DND-41 (cell line): Measurements from ENCODE around the gene RBBP6.

Experiments
- ATAC-seq: fragments of 200-7000 bp; cut with Tn5 transposase; 3 replicates; pipeline ENCODE4 v1.9.1; 2021; ENCODE audit warnings: low read depth; ENCODE audit not compliant: insufficient read depth
- DNase-seq: peaks from one replicate; pipeline ENCODE4 v3.0.0-alpha.2; 2020
- H2AFZ ChIP-seq: 2 replicates; pipeline ENCODE4 v1.6.0; 2012; ENCODE audit warnings: low read depth, low read length
- H3K27ac ChIP-seq: 2 replicates; pipeline ENCODE4 v1.5.1; 2012; ENCODE audit warnings: low read length, inconsistent platforms
- H3K27me3 ChIP-seq: fragments of 200-600 bp; sonication (generic); 2 replicates; pipeline ENCODE4 v1.6.0; 2012; ENCODE audit warnings: low read length, mild to moderate bottlenecking, inconsistent platforms; ENCODE audit not compliant: insufficient read depth, poor library complexity
- H3K36me3 ChIP-seq: 2 replicates; pipeline ENCODE4 v1.5.1; 2012; ENCODE audit warnings: low read length, inconsistent platforms; ENCODE audit not compliant: insufficient read depth
- H3K4me1 ChIP-seq: 2 replicates; pipeline ENCODE4 v1.5.1; 2012; ENCODE audit warnings: mild to moderate bottlenecking, low read length; ENCODE audit not compliant: insufficient read depth
- H3K4me2 ChIP-seq: 2 replicates; pipeline ENCODE4 v1.6.0; 2012; ENCODE audit warnings: mild to moderate bottlenecking, moderate library complexity, low read length, inconsistent platforms; ENCODE audit not compliant: insufficient read depth
- H3K4me3 ChIP-seq, 2 experiments: fragments of 200-600 bp in 1 of 2; shearing (Covaris generic) in 1 of 2; 2 replicates each; pipeline ENCODE4 v1.5.1; 2012 to 2016; ENCODE audit warnings: inconsistent platforms in 2 of 2, low read length in 2 of 2, mild to moderate bottlenecking in 2 of 2, low read depth in 1 of 2, moderate library complexity in 1 of 2
- H3K79me2 ChIP-seq: 2 replicates; pipeline ENCODE4 v1.6.0; 2012; ENCODE audit warnings: low read length, inconsistent platforms; ENCODE audit not compliant: insufficient read depth
- H3K9ac ChIP-seq: 2 replicates; pipeline ENCODE4 v1.6.0; 2012; ENCODE audit warnings: low read depth, mild to moderate bottlenecking, inconsistent platforms, low read length, moderate library complexity
- H3K9me3 ChIP-seq: 2 replicates; pipeline ENCODE4 v1.5.1; 2012; ENCODE audit warnings: low read length, moderate library complexity, mild to moderate bottlenecking, inconsistent platforms; ENCODE audit not compliant: insufficient read depth, severe bottlenecking
- H4K20me1 ChIP-seq: 2 replicates; pipeline ENCODE4 v1.6.0; 2012; ENCODE audit warnings: low read length; ENCODE audit not compliant: insufficient read depth
- EZH2 ChIP-seq: IDR thresholded peaks from 3 replicates; pipeline ENCODE4 v1.6.1; 2012; ENCODE audit warnings: borderline replicate concordance, low read depth, mild to moderate bottlenecking, moderate library complexity, low read length, inconsistent platforms; ENCODE audit not compliant: severe bottlenecking
- TF ChIP-seq, protein P1 (sequence below): IDR thresholded peaks from 2 replicates; pipeline ENCODE4 v1.5.1; 2012; ENCODE audit warnings: borderline replicate concordance, low read length, moderate library complexity, mild to moderate bottlenecking; ENCODE audit not compliant: poor library complexity, severe bottlenecking; ENCODE audit errors: extremely low read depth

The RBBP6 gene

GRCh38 chr16:24504472-24505345 lies 34.7 kb upstream of the RBBP6 start:
- Histone ChIP-seq H3K9ac (no peak overlapping the region), H3K36me3 (no peaks in the 10 kb centered on the region), H3K27ac (no peak overlapping the region), H3K79me2 (no peaks in the 10 kb centered on the region), H3K9me3 (no peaks in the 10 kb centered on the region), H3K4me2 (no peak overlapping the region), H3K27me3 (no peaks in the 10 kb centered on the region), H3K4me1 (no peaks in the 10 kb centered on the region), H2AFZ (no peak overlapping the region), H3K4me3 (no peak overlapping the region), H4K20me1 (no peaks in the 10 kb centered on the region)
- TF ChIP-seq, protein P1, sequence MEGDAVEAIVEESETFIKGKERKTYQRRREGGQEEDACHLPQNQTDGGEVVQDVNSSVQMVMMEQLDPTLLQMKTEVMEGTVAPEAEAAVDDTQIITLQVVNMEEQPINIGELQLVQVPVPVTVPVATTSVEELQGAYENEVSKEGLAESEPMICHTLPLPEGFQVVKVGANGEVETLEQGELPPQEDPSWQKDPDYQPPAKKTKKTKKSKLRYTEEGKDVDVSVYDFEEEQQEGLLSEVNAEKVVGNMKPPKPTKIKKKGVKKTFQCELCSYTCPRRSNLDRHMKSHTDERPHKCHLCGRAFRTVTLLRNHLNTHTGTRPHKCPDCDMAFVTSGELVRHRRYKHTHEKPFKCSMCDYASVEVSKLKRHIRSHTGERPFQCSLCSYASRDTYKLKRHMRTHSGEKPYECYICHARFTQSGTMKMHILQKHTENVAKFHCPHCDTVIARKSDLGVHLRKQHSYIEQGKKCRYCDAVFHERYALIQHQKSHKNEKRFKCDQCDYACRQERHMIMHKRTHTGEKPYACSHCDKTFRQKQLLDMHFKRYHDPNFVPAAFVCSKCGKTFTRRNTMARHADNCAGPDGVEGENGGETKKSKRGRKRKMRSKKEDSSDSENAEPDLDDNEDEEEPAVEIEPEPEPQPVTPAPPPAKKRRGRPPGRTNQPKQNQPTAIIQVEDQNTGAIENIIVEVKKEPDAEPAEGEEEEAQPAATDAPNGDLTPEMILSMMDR: peak; percentile 85
- no peak for TF ChIP-seq EZH2
- ATAC-seq (peak; percentile 95), DNase-seq (peak; percentile 62)

DNA sequence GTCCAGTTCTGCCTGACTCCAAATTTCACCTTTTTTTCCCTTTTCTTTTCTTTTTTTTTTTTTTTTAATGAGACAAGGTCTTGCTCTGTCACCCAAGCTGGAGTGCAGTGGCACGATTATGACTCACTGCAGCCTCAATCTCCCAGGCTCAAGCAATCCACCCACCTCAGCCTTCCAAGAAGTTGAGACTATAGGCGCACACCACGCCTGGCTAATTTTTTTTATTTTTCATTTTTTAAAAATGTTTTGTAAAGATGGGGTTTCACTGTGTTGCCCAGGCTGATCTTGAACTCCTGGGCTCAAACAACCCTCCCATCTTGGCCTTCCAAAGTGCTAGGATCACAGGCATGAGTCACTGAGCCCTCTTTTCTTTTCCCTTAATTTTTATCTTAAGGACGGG lies 33.4 kb upstream of the RBBP6 start:
- no peak overlapping the region for H3K27ac ChIP-seq
- H3K4me2 ChIP-seq: no peak overlapping the region
- no peak for TF ChIP-seq EZH2
- TF ChIP-seq, protein P1: no peak
- no peak for DNase-seq
- no peaks in the 10 kb centered on the region for H4K20me1 ChIP-seq
- H3K36me3 ChIP-seq: no peaks in the 10 kb centered on the region
- H3K4me3 ChIP-seq: no peak overlapping the region
- no peak overlapping the region for H3K9ac ChIP-seq
- no peaks in the 10 kb centered on the region for H3K4me1 ChIP-seq
- no peaks in the 10 kb centered on the region for H3K27me3 ChIP-seq
- H3K79me2 ChIP-seq: no peaks in the 10 kb centered on the region
- H2AFZ ChIP-seq: no peak overlapping the region
- no peaks in the 10 kb centered on the region for H3K9me3 ChIP-seq
- no peak for ATAC-seq

GRCh38 chr16:24507959-24508480 lies 31.3 kb upstream of the RBBP6 start:
- Histone ChIP-seq H3K27me3 (no peaks in the 10 kb centered on the region), H3K36me3 (no peaks in the 10 kb centered on the region), H3K79me2 (no peaks in the 10 kb centered on the region), H3K4me3 (no peak overlapping the region), H4K20me1 (no peaks in the 10 kb centered on the region), H3K9ac (no peak overlapping the region), H3K4me1 (no peaks in the 10 kb centered on the region), H3K27ac (no peak overlapping the region), H3K9me3 (no peaks in the 10 kb centered on the region), H2AFZ (no peak overlapping the region), H3K4me2 (no peak overlapping the region)
- DNase-seq (no peak), ATAC-seq (no peak)
- no peak for TF ChIP-seq EZH2
- TF ChIP-seq, protein P1: no peak
